Measurements from ENCODE around the gene RAB34. TPM values are rescaled to one million over a fixed set of nuclear protein-coding genes. Genes with fewer than 3 reads are reported as not detected.
A peak's percentile ranks its signal among the peaks of the same experiment; 100 is the strongest.

Gene RAB34
- total and polyA plus RNA-seq, 8 donors, result 79.4 to 213 (median 189) TPM

DNA sequence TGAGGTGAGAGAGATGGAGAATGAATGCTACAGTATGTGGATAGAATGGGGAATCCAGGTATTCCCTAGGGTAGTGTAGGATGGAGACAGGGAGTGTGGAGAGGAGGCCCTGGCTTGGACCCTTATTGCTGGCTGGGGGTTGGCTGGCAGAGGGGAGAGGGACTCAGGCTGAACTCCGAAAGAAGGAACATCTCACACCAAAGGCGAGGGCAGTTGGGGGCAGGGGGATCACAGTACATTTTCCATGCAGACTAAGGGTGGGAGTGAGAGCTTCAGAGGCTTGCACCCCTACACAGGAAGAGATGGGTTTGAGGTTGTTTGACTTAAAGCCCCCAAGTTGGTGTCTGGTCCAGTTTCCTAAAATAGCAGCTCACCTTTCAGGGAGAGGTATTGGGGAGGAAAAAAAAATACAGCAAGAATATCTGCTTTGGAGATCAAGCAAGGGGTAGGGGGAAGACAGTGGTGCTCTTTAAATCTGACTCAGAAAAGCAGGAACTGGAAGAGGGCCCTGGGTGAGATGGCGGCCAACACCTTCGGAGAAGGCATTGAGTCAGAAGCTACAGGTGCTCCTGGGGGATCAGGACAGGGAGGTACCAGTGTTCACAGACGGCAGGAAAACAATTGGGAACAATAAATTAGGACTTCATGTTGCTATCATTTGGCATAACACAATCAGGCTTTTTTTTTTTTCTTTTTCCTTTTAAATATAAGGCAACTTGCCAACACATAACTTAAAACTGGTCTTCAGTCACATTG, 38.6 kb upstream of the RAB34 start:
- TF ChIP-seq, protein P1, sequence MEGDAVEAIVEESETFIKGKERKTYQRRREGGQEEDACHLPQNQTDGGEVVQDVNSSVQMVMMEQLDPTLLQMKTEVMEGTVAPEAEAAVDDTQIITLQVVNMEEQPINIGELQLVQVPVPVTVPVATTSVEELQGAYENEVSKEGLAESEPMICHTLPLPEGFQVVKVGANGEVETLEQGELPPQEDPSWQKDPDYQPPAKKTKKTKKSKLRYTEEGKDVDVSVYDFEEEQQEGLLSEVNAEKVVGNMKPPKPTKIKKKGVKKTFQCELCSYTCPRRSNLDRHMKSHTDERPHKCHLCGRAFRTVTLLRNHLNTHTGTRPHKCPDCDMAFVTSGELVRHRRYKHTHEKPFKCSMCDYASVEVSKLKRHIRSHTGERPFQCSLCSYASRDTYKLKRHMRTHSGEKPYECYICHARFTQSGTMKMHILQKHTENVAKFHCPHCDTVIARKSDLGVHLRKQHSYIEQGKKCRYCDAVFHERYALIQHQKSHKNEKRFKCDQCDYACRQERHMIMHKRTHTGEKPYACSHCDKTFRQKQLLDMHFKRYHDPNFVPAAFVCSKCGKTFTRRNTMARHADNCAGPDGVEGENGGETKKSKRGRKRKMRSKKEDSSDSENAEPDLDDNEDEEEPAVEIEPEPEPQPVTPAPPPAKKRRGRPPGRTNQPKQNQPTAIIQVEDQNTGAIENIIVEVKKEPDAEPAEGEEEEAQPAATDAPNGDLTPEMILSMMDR (IDR thresholded peaks at IDR 0.05), result no peak
- intact Hi-C loops (cut with DNase I), result no loop called here
- Histone ChIP-seq H3K9me3 (no peaks in the 10 kb centered on the region), H3K4me1 (peaks cover 0 to 13% of the 10 kb centered on the region in 2 donors), H3K27ac (no peak overlapping the region), H3K27me3 (no peaks in the 10 kb centered on the region), H3K36me3 (peaks cover 0 to 39% of the 10 kb centered on the region in 2 donors), H3K4me3 (no peak overlapping the region)
- ATAC-seq (no peak), DNase-seq (no peak)

DNA sequence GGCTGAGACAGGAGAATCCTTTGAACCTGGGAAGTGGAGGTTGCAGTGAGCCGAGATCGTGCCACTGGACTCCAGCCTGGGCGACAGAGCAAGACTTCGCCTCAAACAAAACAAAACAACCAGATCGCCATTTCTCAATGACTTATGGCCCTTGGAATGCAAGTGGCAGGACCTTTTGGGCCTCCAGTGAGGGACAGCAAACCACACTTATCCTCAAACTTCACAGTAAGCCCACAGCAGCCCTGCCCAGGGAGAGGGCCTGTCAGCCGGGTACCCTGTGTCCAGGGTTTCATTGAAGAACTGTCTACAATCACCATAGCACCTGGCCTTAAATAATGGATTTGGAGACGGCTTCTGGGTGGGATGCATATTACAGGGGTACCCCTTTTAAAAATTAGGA, 37.8 kb upstream of the RAB34 start:
- Histone ChIP-seq H3K27me3 (no peaks in the 10 kb centered on the region), H3K9me3 (no peaks in the 10 kb centered on the region), H3K4me1 (peaks cover 0 to 7% of the 10 kb centered on the region in 2 donors), H3K27ac (no peak overlapping the region), H3K36me3 (peaks cover 0 to 45% of the 10 kb centered on the region in 2 donors), H3K4me3 (no peak overlapping the region)
- TF ChIP-seq, protein P1 (IDR thresholded peaks at IDR 0.05), result no peak
- intact Hi-C loops (cut with DNase I), result no loop called here
- ATAC-seq (no peak), DNase-seq (no peak)

DNA sequence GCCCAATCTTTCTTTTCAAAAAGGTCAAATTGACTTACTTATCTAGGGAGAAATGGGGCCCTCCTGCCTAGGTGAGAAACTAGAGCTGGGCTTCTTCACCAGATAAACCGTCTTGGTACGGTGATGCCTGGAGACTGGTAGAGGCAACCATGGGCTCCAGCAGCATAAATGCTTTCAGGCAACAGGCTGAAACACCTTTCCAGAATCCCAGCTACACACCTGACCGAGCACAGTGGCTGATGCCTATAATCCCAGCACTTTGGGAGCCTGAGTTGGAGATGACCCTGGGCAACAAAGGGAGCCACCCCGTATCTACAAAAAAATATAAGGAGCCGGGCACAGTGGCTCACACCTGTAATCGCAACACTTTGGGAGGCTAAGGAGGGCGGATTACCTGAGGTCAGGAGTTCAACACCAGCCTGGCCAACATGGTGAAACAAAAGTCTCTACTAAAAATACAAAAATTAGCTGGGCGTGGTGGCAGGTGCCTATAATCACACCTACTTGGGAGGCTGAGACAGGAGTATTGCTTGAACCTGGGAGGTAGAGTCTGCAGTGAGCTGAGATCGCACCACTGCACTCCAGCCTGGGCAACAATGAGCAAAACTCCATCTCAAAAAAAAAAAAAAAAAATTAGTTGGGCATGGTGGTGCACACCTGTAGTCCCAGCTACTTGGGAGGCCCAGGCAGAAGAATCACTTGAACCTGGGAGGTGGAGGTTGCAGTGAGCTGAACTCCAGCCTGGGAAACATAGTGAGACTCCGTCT, 34.1 kb upstream of the RAB34 start:
- Histone ChIP-seq H3K9me3 (no peaks in the 10 kb centered on the region), H3K36me3 (peaks cover 0 to 40% of the 10 kb centered on the region in 2 donors), H3K4me3 (no peak overlapping the region), H3K27me3 (no peaks in the 10 kb centered on the region), H3K4me1 (peaks cover 24 to 37% of the 10 kb centered on the region in 2 donors), H3K27ac (no peak overlapping the region)
- DNase-seq, result no peak
- ATAC-seq, result no peak
- intact Hi-C loops (cut with DNase I), result no loop called here
- TF ChIP-seq, protein P1 (IDR thresholded peaks at IDR 0.05), result no peak

DNA sequence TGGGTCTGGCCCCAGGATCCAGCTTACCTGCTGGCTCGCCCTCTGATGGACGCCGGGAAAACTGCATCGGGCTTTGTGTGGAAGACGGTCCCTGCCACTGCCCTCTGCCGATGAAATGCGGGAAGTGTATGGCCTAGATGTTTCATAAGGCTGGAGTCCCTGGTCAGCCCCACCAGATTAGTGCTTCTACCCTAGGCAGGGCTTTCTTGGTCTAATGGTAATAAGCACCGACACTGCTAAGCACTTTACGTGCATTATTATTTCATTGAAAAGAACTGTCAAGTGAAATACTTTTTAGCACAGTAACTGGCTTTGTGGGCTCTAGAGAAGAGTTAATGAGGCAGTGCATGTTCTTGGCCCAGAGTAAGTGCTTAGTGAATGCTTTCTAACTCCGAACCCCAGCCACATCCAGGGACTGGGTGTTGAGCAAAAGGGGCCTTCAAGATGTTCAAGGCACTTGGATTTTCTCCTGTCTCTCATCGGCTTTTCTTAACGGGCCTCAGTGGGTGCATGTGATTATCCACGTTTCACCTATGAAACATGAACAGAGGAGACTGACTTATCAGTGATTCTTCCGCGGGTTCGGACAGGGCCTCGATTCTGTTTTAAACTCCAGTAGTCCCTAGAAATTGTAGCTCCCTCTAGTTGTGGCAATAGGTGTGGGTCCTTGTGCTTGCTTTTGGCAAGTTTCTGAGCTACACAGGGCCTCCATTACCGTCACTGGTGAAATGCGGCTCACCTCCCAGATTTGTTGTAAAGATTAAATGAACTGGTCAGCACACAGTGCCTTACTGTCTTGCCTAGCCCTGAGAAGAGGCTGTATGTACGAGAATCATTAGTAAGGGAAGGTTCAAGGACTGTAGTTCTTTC, 32.7 kb upstream of the RAB34 start:
- Histone ChIP-seq H3K9me3 (no peaks in the 10 kb centered on the region), H3K36me3 (peaks cover 0 to 38% of the 10 kb centered on the region in 2 donors), H3K4me3 (no peak overlapping the region), H3K27me3 (peaks cover 0 to 9% of the 10 kb centered on the region in 2 donors), H3K27ac (no peak overlapping the region), H3K4me1 (peaks cover 35 to 50% of the 10 kb centered on the region in 2 donors)
- intact Hi-C loops (cut with DNase I), result no loop called here
- ATAC-seq (peak; percentile 71), DNase-seq (peak; percentile 84 to 95 (median 92))
- TF ChIP-seq, protein P1 (IDR thresholded peaks at IDR 0.05), result peak; percentile 99 to 100
